Stimulated activated CD4-positive, alpha-beta T cell treated with anti-CD3 and anti-CD28 coated beads, Interleukin-15, amount 100 ng/mL, for 24 hours (primary cell): ENCODE data around the gene DEPDC5.
A peak's percentile ranks its signal among the peaks of the same experiment; 100 is the strongest.

Experiments used
- DNase-seq: peaks from one replicate; pipeline ENCODE4 v3.0.0-alpha.2; 2020

Gene DEPDC5

DNA sequence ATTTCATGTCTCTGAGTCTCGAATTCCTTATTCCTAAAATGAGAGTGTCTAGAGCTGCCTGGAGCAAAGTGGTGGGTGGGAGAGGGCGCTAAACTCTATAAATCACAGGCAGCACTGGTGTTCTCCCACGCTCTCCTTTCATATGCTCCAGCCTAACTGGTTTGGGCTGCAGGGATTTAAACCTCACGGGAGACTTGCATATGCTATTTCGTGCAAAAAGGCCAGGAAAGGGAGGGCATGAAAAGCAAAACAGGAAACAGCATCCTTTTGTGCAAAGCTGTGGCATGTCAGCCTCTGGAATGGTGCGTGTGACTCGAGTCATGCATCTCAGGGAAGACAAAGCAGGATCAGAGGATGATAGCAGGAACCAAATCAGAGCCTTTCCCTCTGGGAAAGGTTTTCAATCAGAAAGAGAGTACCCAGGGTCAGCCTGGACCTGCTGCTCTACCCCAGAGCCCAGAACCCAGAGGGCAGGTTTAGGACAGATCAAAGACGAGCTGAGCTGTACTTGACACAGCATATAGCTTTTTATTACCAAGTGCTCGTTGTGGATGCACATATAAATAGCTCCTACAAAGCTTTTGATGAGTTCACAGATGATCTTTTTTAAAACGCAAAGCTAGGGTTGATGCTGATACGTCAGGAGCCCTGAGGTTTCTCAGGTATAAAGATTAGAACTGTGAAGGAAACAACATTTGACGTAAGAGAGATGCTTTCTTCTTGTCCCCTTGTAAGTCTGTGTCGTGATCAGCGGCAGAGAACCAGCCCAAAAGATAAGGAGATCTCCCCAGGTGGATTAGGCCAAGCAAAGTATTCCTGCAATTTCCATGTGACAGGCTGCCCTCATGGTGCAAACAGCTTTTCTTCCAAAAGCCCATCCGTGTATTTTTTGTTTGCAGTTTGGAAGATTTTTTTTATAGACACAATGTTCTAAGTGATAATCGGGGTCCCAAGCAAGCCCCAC, 144.3 kb downstream of the DEPDC5 start:
- no peak for DNase-seq

DNA sequence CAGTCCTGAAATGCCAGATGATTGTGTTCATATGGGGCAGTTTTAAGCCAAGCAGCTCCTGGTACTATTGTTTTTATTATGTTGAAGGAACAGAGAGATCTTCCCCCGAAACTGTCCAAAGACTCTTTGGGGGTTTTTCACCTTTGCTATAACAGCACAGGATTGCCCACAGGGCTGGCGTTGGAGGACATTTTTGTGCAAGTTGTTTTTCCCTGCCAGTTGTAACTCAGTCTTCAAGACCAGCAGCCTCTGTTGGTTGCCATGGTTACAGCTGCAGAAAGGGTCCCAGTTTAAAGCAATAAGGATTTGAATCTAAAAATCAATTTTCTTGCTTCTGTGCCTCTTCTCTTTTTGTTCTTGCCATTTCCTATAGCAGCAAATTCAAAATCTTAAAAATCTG, 145.1 kb downstream of the DEPDC5 start:
- no peak for DNase-seq

DNA sequence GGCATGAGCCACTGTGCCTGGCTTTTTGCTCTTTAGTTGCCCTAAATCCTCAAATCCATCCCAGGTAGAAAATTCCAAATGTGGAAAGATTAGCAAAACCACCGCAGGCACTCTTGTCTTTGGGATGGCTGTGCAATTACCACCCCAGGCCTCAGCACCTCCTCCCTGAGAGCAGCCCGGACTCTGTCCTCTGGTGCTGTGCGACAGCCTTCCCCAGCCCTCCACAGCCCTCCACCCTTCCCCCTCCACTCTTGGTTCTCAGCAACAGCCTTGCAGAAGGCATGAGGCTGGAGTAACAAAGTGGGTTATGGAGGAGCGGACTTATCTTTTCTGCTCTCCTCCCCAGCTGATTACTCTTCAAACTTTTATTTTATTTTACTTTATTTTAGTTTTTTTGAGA, 145.8 kb downstream of the DEPDC5 start:
- DNase-seq = no peak

DNA sequence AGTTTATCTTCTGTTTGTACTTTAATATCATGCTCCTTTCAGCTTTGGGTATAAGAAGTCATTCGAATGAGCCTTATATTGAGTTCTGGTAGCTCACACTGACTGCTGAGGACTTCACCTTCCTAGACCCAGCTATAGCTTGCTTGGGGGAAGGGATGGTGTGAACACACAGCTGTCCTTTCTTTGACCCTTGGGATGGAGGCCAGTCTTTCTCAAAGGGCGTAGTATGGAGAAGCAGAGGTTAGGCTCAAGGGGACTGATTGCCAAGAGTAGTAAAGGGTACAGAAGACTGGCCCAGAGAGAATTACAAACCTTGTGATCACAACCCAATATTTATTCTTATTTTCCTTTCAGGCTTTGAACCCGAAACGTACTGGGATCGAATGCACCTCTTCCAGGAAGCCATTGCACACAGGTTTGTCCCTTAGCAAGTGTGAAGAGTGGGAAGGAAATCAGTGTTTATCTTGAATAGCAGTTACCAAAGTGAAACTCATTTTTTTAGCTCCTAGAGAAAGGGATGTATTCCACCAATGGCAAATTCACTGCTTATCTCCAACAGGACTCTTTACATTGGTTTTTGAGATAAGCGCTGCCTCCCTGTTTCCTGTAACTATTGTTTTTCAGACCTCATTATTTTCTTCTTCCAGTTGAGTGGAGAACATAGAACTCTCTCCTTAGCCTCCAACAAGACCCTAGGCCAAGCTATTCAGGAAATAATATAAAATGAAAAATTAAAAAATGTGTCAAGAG, 147.7 kb downstream of the DEPDC5 start:
- no peak for DNase-seq

DNA sequence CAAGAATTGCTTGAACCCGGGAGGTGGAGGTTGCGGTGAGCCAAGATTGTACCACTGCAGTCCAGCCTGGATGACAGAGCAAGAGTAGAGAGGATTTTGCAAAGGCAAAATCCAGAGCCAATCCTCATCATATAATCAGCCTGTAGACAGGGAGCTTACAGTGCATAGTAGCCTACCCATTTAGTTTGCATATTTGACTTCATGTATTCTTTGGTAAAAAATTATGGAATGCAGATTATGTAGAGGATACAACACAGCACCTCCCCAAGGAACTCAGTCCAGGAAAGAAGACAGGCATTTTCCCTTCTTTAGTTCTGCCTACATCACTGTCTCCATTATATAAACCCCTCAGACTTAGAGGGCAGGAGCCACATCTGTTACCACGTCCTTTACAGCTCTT, 150.8 kb downstream of the DEPDC5 start:
- DNase-seq = no peak

DNA sequence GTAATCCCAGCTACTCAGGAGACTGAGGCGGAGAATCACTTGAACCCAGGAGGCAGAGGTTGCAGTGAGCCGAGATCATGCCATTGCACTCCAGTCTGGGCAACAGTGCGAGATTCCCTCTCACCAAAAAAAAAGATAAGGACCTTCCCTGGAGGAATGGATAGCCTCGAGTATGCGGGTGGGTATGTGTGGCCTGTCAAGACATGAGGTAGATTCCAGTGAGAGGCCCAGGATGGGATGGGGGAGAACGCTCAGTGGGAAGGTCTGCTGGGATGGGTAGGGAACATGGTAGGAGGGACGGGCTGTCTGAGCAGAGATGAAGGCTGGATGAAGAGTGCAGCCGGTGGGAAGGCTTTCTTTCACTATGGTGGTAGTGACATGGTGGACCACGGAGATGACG, 151.5 kb downstream of the DEPDC5 start:
- DNase-seq = no peak

DNA sequence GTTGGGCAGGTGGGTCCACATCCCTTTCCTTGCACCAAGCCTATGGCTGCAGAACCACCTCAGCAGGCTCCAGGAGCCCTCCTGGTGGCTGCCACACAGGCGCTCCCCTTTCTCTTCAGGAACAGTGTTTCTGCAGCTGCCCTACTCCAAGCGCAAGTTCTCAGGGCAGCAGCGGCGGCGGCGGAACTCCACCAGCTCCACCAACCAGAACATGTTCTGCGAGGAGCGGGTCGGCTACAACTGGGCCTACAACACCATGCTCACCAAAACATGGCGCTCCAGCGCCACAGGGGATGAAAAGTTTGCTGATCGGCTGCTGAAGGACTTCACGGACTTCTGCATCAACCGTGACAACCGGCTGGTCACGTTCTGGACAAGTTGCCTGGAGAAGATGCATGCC, 152.3 kb downstream of the DEPDC5 start:
- DNase-seq = no peak

DNA sequence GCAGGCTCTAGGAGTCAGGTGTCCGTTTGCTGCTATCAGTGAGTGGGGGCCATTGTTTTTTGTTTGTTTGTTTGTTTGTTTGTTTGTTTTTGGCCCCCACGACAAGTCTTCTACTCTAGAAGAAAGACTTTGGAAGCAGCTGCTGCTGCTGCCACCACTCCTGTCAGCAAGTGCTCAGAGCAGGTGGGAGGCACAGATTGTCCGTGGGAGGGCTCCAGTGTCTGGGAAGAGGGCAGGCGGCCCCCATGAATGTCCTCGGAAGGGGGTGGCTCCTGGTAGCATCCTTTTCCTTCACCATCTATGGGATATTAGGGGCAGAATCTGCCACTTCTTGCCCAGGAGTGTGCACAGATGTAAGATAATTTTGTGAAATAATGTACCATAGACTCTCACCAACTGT, 152.8 kb downstream of the DEPDC5 start:
- no peak for DNase-seq

DNA sequence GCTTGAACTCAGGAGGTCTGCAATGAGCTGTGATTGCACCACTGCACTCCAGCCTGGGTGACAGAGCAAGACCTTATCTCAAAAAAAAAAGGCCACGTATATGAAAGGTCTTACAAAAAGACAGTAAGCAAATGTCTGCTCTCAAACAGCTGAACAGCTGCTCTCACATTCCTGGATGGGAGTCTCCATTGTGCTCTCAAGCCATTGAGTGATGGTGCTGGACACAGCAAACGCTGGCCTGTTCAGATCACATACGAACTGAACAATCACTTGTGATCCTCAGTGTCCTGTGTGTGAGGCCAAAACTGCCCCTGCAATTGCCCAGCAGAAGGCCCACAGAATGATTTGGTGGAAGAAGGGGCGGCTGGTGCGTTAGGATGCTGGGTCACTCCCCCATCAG, 156.2 kb downstream of the DEPDC5 start:
- DNase-seq = no peak

DNA sequence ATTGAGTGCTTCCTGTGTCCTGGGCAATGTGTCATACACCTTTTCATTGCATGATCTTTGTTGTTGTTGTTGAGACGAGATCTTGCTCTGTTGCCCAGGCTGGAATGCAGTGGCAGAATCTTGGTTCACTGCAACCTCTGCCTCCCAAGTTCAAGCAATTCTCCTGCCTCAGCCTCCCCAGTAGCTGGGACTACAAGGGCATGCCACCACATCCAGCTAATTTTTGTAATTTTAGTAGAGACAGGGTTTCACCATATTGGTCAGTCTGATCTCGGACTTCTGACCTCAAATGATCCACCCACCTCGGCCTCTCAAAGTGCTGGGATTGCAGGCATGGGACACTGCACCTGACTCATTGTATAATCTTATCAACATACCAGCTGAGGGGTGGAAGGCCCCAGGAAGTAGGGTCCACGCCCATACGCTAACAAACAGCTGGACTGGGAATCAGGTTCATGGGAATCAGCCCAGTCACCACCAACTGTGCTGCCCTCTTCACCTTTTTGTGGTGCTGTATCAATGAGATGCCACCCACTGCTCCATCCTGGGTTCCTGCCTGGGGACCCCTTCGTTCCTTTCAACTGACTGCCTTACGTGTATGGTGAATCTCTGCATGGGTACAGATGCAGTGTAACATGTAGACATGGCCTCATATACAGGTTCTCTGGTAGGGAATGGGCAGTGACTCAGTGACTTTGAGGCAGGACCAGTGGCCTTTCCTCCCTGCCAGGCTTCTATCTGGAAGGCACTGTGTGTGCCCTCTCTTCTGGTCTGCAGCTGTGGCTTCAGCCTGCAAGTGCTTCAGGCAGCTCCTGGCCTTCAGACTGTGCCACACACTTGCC, 158.0 kb downstream of the DEPDC5 start:
- no peak for DNase-seq

DNA sequence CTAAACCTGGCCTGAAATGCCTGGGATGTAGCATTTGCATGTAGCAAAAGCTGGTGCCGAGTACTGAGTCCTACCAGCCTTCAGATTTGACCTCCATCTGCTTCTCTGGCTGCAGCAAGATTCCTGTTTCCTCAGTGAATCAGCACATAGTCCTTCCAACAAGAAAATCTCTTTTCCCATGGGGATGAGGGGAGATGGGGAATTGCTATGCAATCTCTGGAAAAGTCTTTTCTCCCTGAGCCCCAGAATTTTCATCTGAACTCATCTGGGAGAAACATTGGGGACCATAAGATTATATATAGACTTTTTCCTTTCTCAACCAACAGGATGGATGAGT, 158.6 kb downstream of the DEPDC5 start:
- no peak for DNase-seq

DNA sequence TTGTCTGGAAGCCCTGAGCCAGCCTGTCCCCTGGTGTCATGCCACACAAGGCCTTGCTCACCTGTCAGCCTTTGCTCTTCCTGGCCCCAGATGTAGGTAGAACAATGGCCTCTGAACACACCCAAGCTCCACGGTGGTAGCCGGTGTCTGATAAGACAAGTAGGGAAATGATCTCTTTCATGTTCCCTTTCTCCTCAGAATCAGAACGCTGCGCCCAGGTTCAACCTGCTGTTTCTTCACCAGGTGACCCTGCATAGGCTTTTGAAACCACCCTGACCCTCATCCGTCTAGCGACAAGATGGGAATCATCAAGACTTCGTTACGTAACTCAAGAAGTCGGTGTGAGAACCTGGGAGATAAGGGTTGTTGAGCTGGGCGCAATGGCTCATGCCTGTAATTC, 161.8 kb downstream of the DEPDC5 start:
- no peak for DNase-seq

DNA sequence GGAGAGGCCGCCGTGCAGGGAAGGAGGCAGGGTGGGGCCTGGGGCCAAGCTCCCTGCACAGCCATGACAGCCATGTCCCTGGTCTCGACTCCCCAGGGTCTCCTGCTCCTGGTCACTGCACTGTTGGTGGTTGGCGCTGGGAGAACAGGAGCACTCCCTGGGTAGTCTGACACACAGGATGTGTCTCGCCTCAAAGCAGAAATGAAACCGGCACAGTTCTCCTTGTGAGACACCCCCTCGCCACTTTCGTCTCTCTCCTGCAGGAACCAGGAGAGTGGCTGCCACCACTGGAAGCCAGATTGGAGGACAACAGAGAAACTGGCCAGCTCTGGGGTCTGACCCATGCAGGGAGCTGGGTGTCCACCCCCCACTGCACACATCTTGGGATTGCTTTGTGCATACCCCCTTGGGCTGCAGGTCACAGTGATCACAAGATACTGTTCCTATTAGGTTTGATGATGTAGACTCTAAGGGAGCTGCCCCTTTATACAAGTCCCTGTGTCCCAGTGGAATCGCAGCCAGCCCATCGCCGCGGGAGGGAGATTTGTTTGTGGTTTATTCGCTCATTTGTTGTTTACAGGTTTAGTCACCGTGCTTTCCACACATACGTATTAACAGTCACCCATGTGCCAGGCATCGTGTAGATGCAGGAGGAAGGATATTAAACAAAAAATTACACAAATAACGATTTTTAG, 163.6 kb downstream of the DEPDC5 start:
- peak; percentile 7 for DNase-seq

DNA sequence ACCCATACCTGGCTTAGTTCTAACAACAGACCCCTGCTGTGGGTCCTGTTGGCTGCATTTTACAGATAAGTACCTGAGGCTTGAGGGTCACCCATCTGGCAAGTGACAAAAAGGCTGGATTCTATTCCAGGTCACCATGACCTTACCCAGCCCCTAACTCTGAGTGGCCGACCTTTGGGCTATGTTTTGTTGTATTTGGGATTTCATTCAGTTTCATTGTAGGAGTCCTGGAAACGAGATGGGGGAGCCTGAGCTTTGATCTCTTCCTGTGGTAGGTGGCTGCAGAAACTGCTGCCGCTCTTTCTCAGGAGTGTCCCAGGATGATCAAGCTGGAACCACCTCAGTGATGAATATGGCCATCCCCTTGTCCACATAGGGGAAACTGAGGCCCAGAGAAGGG, 165.9 kb downstream of the DEPDC5 start:
- no peak for DNase-seq

DNA sequence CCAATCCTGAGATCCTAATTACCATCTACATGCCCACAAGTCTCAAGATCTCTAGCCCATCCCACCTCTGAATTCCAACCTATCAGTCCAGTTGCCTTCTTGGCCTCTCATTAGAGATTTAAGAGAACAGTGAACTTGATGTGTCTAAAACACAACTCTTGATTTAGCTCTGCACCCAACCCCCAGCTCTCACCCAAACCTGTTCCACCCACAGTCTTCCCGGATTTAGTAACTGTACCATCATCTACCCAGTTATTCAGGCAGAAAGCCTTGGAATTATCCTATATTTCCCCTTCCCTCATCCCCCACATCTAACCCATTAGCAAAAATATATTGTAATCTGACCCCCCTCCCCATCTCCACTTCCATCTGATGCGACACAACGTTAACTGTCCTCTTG, 166.5 kb downstream of the DEPDC5 start:
- DNase-seq = no peak

DNA sequence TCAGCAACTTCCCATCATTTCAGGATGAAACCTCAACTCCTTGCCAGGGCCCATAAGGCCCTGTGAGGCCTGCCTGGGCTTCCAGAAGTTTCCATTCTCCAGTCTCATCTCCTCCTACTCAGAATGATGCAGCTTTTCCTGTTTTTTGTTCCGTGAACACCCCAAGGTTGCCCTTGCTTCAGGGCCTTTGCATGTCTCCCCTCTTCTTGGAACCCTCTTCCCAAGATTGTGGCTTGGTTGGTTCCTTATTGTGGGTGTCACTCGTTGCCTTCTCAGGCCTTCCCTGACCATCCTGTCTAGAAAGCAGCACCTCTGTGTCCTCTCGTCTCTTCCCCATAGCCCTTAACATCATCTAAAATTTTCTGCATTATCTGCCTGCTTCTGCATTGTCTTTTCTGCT, 167.3 kb downstream of the DEPDC5 start:
- DNase-seq = no peak

DNA sequence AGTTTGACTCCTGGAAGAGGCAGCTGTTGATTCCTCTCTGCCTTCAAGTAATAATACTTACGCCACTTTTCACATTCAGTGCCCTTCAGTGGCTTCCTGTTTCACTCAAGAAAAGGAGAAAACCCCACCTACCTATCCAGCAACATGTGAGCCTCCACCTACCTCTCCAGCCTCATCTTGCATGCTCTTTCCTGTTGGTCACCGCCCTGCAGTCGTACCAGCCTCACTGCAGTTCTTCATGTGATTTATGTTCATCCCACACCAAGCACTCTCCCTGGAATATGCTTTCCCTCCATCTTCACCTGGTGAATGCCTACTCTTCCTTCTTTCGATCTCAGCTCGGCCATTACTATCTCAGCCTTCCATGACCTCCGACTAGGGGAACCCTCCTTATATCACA, 168.7 kb downstream of the DEPDC5 start:
- DNase-seq = no peak

DNA sequence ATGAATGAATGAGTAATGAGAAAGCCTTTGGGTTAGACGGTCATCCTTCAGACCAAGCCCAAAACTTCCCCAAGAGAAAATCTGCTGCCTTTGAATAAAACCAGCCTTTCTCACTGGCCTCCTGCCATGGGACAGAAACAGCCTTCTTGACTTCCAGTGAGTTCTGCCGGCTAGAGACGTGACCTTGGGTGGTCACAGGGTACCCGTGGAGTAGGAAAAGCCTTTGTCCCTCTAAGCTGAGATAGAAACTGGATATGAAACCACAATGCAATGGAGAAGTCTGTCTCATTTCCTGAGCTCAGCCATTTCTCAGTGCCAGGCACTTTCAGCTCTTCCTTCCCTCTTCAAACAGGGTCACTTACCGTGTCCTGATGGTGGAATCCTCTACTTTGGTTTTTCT, 169.3 kb downstream of the DEPDC5 start:
- no peak for DNase-seq

DNA sequence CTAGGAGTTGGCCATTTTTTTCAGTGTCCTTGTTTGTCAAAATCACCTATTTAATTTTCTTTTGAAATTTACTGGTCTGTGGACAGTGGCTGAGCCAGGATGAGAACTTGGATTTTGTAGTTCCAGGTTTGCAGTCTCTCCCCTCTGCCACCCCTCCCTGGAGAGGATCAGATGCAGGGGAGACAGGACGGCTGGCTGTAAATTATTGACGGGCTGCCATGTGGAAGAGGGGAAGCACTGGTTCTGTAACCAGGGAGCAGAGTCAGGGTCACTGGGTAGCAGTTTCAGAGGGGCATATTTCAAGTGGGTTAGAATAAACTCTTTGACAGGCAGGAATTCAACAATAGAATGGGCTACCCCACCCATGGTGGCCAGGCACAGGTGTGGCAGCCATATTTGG, 169.9 kb downstream of the DEPDC5 start:
- no peak for DNase-seq

DNA sequence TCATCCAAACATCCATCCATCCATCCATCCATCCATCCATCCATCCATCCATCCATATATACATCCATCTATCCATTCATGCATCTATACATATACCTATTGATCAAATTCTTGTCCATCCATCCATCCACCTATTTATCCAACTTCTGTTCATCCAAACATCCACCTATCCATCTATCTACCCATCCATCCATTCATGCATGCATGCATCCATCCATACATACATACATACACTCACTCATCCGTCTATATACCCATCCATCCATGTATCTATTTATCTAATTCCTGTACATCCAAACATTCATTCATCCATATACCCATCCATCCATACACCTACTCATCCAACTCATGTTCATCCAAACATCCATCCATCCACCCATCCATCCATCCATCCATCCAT, 171.2 kb downstream of the DEPDC5 start:
- no peak for DNase-seq

DNA sequence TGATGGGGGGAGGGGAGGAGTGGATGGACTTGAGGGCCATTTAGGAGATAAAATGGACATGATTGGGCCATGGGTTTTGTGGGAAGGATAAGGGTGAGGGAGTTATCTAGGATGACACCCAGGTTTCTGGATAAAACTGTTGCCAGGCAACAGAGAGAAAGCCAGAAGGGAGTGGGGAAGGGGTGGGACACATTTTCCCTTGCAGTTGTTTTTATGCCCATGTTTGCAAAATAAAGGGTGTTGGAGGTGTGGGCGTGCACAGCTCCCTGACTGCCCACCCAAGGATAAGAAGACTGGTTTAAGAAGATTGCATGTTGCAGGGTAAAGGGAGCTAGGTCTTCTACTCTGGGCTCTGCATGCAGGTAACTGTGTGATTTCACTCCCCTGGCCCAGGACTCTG, 172.2 kb downstream of the DEPDC5 start:
- no peak for DNase-seq

DNA sequence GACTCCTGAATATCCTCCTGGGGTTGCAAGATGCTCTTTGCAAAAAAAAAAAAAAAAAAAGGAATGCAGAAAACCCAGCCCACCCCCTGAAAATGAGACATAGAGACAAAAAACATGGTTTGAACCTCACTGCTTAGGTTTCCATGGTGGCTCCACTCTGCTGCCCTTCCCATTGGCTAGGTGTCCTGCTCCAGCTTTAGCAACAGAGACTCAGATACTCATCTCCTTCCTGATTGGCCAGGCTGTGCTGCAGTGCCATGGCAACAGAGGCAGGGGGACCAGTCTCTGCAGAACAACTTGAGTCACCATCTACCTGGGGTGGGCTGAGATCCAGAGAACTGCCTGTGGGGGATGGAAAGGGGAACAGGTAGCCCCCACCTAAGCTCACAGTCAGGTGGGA, 173.2 kb downstream of the DEPDC5 start:
- DNase-seq = no peak

DNA sequence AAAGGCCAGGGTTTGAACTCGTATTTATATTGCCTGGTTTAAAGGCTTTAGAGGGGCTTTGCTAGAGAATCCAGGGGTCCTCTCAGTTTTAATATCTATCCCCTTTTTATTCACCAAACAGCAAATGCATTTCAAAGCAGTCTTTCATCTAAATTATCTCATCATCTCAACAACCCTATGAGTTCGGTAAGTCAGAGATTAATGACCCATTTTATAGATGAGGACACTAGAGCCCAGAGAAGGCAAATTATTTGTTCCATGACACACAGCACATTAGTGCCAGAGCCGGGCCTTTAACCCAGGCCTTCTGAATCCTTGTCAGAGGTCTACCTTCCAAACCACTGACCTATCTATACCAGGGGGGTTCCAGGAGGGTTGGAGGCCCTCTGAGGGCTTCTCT, 173.7 kb downstream of the DEPDC5 start:
- DNase-seq = no peak
